Panc1 (cell line): ENCODE results near the gene ADGRL3. TPM values are rescaled to one million over a fixed set of nuclear protein-coding genes. Genes with fewer than 3 reads are reported as not detected.

Source experiments
- ATAC-seq: fragments of 200-7000 bp; cut with Tn5 transposase; 2 replicates; pipeline ENCODE4 v1.9.1; 2020; ENCODE audit warnings: mild to moderate bottlenecking, moderate library complexity
- BruUV-seq: library from RNA; stranded (reverse); fragments of 400-500 nt; replicated peaks from 2 replicates; lab custom pipeline; 2021; lab: Mats Ljungman, UMichigan
- CTCF ChIA-PET: fragments of 300-600 bp; sonication (Branson Sonifier 250); formaldehyde crosslinking; loops from one replicate; lab custom pipeline; 2022; ENCODE audit warnings: antibody characterized with exemption; lab: Charles Lee
- POLR2A ChIA-PET: fragments of 300-600 bp; sonication (Branson Sonifier 250); formaldehyde crosslinking; loops from one replicate; lab custom pipeline; 2022; ENCODE audit warnings: antibody characterized with exemption; lab: Charles Lee
- DNase-seq: peaks from one replicate; pipeline ENCODE4 v3.0.0-alpha.2; 2010; ENCODE audit warnings: low read depth, low spot score
- H3K27ac ChIP-seq: 2 replicates; pipeline ENCODE4 v1.5.1; 2011; ENCODE audit warnings: mild to moderate bottlenecking, low read length, inconsistent platforms
- H3K27me3 ChIP-seq: fragments of 200-500 bp; sonication (Bioruptor generic); 2 replicates; pipeline ENCODE4 v1.6.0; 2014; ENCODE audit warnings: low read length, inconsistent platforms; ENCODE audit not compliant: control insufficient read depth, insufficient read depth
- H3K36me3 ChIP-seq: fragments of 200-500 bp; sonication (Bioruptor generic); 2 replicates; pipeline ENCODE4 v1.5.1; 2014; ENCODE audit warnings: inconsistent platforms, mild to moderate bottlenecking, low read length, moderate library complexity; ENCODE audit not compliant: control insufficient read depth, insufficient read depth
- H3K4me1 ChIP-seq: 2 replicates; pipeline ENCODE4 v1.5.1; 2011; ENCODE audit warnings: inconsistent platforms, mild to moderate bottlenecking, low read length, moderate library complexity; ENCODE audit not compliant: control insufficient read depth, insufficient read depth
- H3K4me3 ChIP-seq, 2 experiments: 2 replicates each; pipeline ENCODE4 v1.5.1; 2011 to 2012; ENCODE audit warnings: low read depth in 2 of 2, low read length in 2 of 2, mild to moderate bottlenecking in 2 of 2, inconsistent platforms in 1 of 2, moderate library complexity in 1 of 2
- H3K9me3 ChIP-seq: fragments of 200-500 bp; sonication (Bioruptor generic); 2 replicates; pipeline ENCODE4 v1.5.1; 2014; ENCODE audit warnings: low read depth, mild to moderate bottlenecking, inconsistent platforms, low read length, moderate library complexity; ENCODE audit not compliant: control insufficient read depth, insufficient read depth
- POLR2AphosphoS5 ChIP-seq: IDR thresholded peaks from 2 replicates; pipeline ENCODE4 v1.6.1; 2012; ENCODE audit warnings: mild to moderate bottlenecking, low read depth, low read length, moderate library complexity
- SIN3A ChIP-seq: IDR thresholded peaks from 2 replicates; pipeline ENCODE4 v1.6.1; 2012; ENCODE audit warnings: low read depth, mild to moderate bottlenecking, low read length, moderate library complexity, borderline replicate concordance; ENCODE audit not compliant: insufficient read depth
- TCF7L2 ChIP-seq: IDR thresholded peaks from 2 replicates; pipeline ENCODE4 v1.6.1; 2011; ENCODE audit warnings: mild to moderate bottlenecking, low read depth, low read length, inconsistent platforms
- in situ Hi-C: cut with HindIII; loops from 2 replicates; pipeline ENCODE4 v1.10.0; 2016; ENCODE audit warnings: low sequenced_read_pairs, low pct_unique_long_range_greater_than_20kb
- intact Hi-C: fragments of 100-400 bp; cut with micrococcal nuclease; formaldehyde crosslinking; loops from one replicate; pipeline ENCODE4 v1.10.0; 2022; ENCODE audit not compliant: unreplicated experiment
- total RNA-seq: library from RNA; stranded (reverse); gene quantifications from one replicate; pipeline ENCODE4 v1.2.1, GENCODE V29; 2021; ENCODE audit not compliant: unreplicated experiment
- TF ChIP-seq, protein P1 (sequence below), 2 experiments: IDR thresholded peaks; 2 replicates each; pipeline ENCODE4 v1.6.1; 2011 to 2012; ENCODE audit warnings: low read depth in 2 of 2, control low read depth in 1 of 2, low read length in 1 of 2, mild to moderate bottlenecking in 1 of 2, moderate library complexity in 1 of 2; ENCODE audit not compliant: insufficient read depth in 1 of 2
- TF ChIP-seq, protein P2 (sequence below): fragments of 450-650 bp; IDR thresholded peaks from 2 replicates; pipeline ENCODE4 v1.5.1; 2017; ENCODE audit warnings: mild to moderate bottlenecking

ADGRL3 gene
- total RNA-seq, 1 experiment from 2014 or later: 0.23 TPM

DNA sequence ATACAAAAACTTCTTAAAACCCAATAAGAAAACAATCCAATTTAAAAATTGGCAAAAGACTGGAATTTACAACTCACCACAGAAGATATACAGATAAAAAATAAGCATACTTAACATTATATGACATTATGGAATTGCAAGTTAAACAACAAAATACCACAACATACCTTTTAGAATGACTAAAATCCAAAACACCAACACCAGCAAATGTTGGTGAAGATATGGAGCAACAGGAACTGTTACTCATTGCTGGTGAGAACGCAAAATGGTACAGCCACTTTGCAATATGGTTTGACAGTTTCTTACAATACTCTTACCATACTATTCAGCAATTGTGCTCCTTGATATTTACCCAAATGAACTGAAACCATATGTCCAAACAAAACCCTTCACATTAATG lies 112.4 kb downstream of the ADGRL3 start:
- in situ Hi-C loops (no loop called here), intact Hi-C loops (no loop called here)
- H3K27me3 ChIP-seq: no peaks in the 10 kb centered on the region
- ChIA-PET POLR2A (no interaction called here), CTCF (no interaction called here)
- H3K4me3 ChIP-seq: no peak overlapping the region
- H3K9me3 ChIP-seq: no peaks in the 10 kb centered on the region
- no peak for ATAC-seq
- no peaks in the 10 kb centered on the region for H3K36me3 ChIP-seq
- no peak overlapping the region for H3K27ac ChIP-seq
- H3K4me1 ChIP-seq: no peaks in the 10 kb centered on the region
- no TSS peak for BruUV-seq
- TF ChIP-seq, protein P1, sequence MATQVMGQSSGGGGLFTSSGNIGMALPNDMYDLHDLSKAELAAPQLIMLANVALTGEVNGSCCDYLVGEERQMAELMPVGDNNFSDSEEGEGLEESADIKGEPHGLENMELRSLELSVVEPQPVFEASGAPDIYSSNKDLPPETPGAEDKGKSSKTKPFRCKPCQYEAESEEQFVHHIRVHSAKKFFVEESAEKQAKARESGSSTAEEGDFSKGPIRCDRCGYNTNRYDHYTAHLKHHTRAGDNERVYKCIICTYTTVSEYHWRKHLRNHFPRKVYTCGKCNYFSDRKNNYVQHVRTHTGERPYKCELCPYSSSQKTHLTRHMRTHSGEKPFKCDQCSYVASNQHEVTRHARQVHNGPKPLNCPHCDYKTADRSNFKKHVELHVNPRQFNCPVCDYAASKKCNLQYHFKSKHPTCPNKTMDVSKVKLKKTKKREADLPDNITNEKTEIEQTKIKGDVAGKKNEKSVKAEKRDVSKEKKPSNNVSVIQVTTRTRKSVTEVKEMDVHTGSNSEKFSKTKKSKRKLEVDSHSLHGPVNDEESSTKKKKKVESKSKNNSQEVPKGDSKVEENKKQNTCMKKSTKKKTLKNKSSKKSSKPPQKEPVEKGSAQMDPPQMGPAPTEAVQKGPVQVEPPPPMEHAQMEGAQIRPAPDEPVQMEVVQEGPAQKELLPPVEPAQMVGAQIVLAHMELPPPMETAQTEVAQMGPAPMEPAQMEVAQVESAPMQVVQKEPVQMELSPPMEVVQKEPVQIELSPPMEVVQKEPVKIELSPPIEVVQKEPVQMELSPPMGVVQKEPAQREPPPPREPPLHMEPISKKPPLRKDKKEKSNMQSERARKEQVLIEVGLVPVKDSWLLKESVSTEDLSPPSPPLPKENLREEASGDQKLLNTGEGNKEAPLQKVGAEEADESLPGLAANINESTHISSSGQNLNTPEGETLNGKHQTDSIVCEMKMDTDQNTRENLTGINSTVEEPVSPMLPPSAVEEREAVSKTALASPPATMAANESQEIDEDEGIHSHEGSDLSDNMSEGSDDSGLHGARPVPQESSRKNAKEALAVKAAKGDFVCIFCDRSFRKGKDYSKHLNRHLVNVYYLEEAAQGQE (IDR thresholded peaks at IDR 0.05; ENCODE audit: insufficient read depth in 1 of 2, low read depth in 2 of 2, low read length in 1 of 2): no peak
- TF ChIP-seq SIN3A: no peak
- TF ChIP-seq, protein P2, sequence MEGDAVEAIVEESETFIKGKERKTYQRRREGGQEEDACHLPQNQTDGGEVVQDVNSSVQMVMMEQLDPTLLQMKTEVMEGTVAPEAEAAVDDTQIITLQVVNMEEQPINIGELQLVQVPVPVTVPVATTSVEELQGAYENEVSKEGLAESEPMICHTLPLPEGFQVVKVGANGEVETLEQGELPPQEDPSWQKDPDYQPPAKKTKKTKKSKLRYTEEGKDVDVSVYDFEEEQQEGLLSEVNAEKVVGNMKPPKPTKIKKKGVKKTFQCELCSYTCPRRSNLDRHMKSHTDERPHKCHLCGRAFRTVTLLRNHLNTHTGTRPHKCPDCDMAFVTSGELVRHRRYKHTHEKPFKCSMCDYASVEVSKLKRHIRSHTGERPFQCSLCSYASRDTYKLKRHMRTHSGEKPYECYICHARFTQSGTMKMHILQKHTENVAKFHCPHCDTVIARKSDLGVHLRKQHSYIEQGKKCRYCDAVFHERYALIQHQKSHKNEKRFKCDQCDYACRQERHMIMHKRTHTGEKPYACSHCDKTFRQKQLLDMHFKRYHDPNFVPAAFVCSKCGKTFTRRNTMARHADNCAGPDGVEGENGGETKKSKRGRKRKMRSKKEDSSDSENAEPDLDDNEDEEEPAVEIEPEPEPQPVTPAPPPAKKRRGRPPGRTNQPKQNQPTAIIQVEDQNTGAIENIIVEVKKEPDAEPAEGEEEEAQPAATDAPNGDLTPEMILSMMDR: no peak
- TF ChIP-seq POLR2AphosphoS5: no peak
- no peak for TF ChIP-seq TCF7L2
- DNase-seq: no peak

DNA sequence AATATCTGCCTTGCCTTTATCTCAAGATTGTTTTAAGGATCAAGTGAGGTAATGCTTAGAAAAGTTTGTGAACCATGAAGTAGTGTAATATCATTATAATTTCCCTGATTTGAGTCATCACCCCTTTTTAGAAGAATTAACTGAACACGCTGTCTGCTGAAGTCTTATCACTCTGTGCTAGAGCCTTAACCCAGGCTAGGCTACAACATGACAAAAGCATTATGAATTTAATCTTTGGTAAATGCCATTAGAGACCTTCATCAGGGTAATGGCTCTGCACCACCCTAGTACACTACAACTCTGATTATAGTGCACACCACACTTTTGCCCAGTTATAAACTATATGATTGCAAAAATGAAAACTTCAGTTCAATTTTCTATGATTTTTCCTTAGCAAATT lies 118.3 kb downstream of the ADGRL3 start:
- intact Hi-C loops (no loop called here), in situ Hi-C loops (no loop called here)
- Histone ChIP-seq H3K4me1 (no peaks in the 10 kb centered on the region), H3K27ac (no peak overlapping the region), H3K4me3 (no peak overlapping the region), H3K36me3 (no peaks in the 10 kb centered on the region), H3K27me3 (no peaks in the 10 kb centered on the region), H3K9me3 (no peaks in the 10 kb centered on the region)
- no peak for ATAC-seq
- BruUV-seq: no TSS peak
- TF ChIP-seq, protein P1 (IDR thresholded peaks at IDR 0.05; ENCODE audit: insufficient read depth in 1 of 2, low read depth in 2 of 2, low read length in 1 of 2): no peak
- TF ChIP-seq TCF7L2 (no peak), POLR2AphosphoS5 (no peak), SIN3A (no peak)
- TF ChIP-seq, protein P2: no peak
- no peak for DNase-seq
- ChIA-PET CTCF (no interaction called here), POLR2A (no interaction called here)
